SKM-1 treated with dmso at 0.1 percent for 144 hours (cell line): ENCODE measurements around the gene GNG7.

Source experiments
- DNase-seq: peaks from one replicate; lab custom pipeline; 2025; ENCODE audit not compliant: unreplicated experiment; lab: John Stamatoyannopoulos, UW

The GNG7 gene

DNA sequence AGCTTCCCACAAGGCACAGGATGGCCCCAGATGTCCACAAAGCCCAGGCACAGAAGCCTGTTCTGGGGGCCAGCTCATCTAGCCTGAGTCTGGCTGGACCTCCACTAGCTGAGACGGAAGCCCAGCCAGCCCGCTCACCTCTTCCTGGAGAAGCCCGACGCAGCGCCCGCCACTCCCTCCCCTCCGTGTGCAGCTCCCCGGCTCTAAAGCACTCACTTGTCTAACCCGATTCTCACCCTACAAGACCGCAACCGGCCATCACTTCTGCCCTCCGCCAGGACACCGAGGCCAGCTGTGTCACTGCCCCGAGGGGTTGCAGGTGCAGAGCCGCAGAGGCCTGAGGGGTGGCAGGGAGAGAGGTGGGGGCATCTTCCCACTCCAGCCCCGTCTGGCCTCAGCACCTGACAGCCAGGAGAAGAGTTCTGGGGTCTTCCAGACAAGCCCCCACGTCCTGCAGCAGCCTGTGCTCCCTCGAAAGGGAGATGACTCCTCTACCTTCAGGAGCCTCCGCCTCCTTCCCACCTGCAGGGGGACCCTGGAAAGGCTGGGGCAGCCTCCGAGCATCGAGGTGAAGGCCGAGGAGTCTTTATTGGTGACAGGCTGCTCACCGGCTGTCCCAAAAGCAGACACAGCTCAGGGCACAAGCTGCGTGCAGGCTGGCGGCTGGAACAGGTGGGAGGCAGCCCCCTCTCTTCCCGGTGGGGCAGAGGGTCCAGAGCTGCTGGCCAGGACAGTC is 24.6 kb upstream of the GNG7 start:
- DNase-seq: no peak

DNA sequence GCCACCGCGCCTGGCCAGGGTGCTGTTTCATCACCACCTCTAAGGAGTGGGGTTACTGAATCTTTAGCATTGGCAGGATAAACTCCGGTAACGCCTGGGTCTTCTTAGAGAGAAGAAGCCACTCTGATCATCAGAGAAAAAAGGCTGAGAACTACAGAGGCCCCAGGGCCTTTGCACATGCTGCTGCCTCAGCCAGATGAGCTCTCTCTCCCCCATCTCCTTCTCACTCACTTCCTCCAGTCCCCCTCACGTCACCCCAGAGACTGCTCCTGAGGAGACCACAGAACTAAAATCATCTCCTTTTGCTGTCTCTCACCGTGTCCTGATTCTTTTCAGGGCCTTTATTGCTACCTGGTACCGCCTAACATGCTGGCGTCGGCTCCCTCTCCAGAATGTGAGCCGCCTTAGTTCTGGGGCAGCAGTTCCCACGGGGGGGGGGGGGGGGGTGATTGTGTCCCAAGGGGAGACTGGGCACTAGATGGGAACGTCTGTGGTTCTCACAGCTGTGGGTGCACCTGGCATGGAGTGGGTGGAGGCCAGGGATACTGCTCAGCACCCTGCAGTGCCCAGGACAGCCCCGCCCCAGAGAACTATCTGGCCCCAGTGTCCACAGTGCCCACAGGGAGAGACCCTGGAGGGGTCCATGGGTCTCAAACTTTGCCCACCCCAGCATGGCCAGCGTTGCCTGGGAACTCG is 23.8 kb upstream of the GNG7 start:
- DNase-seq: no peak

DNA sequence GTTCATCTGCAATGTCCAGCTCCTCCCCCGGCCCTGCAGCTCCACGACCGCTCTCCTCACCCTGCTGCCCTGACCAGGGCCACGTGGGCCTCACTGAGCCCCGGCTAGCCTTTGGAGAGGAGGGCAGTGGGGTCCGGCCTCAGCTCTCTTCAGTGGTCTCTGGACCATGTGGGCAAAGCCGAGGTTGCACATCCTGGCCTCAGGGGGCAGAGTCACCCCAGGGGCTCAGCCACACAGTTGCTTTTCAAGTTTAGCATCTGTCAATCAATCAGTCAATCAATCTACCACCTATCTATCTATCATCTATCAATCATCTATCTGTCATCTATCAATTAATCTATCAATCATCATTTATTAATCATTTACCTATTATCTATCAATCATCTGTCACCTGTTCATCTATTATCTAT is 21.7 kb upstream of the GNG7 start:
- DNase-seq: no peak

DNA sequence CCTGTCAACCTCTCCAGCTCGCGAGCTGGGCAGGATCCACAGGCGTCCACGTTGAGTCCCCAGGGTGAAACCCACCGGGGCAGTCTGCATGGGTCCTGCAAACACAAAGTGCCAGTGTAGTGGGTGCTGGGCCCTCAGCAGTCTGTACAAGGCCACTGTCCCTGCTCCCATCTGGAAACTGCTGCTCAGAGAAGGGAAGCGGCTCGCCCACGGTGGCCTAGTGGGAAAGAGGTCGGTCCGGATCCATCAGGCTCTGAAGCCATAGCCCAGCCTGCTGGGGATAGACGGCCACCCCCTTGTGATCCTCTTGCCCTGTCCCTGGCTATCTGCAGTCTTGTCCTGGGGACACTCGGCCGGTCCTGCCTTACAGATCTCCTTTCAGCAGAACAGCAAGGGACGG is 21.3 kb upstream of the GNG7 start:
- no peak for DNase-seq

DNA sequence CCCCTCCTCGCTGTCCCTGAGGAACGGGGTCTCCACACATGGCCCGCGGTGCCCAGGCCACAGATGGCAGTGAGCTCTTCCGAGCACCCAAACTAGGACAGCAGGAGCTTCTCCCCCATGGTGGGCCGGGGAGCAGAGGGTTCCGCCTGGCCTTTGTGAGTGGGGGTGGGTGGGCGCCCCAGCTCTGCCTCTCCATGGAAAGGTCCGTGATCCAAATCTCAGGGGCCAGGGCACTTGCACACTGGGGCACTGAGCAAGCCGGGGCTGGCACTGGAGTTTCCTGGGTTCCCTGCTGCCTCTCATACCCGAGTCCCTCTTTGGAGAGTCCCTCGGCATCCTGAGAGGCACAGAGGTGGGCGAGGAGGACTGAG is 20.8 kb upstream of the GNG7 start:
- DNase-seq: no peak

DNA sequence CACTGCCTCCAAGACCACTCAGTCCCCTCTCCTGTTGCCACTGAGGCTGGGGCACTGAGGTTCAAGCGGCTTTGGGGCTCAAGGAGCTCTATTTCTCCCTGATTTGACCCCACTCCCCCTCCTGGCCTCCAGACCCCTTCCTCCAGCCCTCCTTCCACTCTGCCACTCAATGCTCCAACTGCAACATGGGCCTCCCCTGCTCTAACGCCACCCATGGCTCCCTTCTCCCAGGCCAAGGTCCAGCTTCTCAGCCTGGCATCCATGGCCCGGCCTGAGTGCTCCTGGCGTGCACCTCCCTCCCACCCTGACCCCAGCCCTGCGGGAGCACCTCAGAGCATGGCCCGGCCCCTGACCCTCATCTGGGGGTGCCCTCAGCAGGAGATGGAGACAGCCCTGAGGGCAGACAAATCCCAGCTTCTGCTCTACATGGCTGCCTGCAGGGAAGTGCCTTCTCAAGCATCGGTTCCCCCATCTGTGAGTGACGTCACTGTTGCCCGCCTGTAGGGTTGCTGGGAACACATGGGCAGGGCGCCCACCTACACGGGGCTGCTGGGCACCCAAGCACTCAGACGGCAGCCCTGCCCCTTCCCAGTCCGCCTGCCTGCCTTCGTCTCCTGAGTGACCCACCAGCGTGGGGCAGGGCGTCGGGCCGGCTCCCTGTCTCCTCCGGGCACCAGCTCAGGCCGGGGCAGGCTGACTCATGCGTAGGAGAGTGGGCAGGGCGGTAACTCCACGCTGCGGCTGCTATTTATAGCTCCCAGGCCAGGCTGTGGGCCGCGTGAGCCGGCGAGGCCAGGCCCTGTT is 20.2 kb upstream of the GNG7 start:
- DNase-seq: peak; percentile 19

DNA sequence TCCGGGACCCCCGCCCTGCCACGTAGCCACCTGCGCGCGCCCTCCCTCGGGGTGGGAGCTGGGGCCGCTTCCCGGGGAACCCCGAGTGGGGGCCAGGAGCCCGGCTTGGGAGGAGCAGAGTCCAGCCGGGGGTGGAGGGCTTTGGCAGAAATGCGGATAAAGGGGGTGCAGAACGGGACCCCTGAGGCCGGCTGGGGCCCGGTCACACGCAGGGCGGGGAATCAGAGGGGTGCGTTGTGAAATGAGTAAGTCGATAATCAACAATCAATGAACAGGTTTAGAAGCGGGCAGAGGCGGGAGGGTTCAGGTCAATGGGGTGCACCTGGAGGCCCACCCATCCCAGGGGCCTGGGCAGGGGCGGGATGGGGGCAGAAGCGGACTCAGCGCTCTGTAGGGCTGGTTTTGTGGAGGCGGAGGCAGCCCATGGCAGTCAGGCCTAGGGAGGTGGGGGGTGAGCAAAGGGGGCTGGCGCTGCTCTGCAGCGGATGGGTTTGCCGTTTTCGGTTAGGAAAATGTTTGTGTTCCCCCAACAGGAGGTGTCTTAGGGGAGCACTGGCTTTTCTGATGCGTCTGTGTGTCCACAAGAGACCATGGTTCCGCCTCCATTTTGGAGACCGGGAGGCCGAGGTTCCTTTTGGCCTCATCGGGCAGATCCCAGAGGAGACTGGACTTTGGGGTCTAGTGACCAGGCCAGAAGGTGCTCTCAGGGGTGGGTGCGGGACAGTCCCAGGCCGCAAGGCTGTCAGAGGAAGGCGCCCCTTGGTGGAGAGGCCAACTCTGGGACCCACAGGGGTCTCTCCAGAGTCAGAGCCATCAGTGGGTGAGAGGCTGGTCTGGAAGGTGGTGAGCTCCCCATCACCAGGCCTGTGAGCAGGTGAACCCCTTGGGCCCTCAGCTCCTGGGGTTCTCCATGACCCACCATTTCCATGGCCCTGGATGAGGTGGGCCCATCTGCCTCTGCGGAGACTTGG is 19.4 kb upstream of the GNG7 start:
- DNase-seq: no peak

DNA sequence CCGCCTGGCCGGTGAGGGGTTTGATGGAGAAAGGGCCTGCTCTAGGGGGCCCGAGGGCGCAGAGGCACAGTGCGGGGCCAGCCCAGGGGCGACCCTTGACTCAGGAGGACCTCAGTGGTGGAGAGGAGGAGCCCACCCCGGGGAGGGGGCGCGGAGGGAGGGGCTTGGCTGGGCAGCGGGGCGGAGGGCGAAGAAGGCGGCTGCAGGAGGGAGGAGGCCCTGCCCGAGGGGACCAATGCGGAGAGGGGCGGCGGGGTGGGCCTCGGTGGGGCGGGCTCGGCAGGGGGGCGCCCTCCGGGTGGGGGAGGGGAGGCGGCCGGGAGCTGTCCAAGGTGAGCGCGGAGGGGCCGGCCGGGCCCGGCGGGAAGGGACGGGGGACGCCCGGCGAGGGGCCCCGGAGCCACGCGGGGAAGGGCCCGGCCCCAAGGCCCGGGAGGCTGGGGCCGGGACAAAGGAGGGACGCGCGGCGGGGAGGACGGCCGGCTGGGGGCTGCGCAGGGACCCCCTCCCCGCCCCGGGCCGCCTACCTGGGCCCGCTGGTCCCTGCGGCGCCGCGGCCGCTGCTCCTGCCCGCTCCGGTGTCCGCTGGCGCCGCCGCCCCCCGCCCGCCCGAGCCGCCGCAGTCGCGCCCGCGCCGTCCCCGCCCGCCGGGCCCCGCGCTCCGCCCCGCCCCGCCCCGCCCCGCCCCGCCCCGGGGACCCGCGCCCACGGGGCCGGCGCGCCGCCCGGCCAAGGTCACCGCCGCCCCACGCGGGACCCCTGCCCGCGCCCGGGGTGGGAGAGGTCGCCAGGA is 18.5 kb upstream of the GNG7 start, which contains the start of gene DIRAS1:
DIRAS1 (minus strand) TSS at position 596 of the 793 bp plus-strand sequence. CDS start 3,566 bp downstream, outside the sequence.
- DNase-seq: no peak

DNA sequence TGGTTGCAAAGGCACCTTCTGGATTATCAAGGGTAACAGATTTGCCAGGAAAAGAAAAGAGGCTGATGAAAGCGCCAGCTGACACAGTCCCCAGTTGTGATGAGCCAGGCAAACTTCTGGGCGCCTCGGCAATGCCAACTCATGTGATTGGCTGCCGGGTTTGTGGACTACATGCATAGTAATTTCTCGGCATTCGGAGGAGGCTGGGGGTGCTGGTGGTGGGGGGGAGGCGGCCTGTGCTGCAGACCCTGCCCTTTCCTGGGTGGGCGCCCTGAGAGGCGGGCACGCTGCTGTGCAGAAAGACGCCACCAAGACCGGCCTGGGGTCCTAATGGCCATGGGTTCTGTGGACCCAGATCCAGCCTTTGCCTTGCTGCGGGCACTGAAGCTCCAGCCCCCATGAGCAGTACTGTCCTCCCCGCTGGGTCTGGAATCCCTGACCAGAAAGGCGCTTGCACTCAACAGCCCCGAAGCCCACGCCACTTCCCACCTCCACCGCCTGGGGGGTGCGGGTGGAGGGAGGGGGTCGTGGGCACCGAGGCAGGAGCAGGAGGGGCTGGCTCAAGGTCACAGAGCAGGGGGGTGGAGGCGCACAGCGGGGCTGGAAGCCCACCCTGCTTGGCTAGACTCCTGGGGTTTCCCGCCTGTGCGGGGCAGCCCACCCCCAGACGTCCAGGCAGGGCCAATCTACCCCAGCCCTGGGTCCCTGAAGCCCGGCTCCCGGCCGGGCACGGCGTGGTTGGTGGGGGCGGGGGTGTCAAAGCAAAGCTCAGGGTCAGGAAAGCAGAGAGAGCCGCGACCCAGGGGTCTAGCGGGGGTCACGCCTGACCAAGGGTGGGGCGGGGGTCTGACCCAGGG is 17.7 kb upstream of the GNG7 start:
- DNase-seq: no peak

DNA sequence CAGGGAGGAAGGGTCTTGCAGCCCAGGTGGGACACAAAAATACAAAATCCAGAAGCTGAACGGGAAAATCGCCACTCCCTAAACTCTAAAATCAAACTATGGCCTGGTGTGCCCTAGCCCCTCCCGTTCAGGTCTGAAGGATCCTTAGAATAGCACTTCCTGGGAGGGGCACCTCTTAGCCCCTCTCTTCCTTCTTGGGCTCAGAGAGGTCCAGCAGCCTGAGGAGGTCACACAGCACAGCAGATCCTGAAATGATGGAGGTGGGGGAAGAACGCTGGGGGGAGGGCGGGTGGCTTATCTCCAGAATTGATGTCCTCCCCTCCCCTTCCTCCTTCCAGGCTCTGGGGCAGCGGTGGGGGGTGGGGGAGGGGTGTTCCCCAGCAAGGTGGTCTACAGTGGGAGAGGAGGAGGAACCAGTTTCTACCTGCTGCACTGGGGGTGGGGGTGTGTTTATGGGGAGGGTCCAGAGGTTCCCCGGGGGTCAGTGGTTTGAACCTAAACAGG is 16.8 kb upstream of the GNG7 start:
- no peak for DNase-seq

DNA sequence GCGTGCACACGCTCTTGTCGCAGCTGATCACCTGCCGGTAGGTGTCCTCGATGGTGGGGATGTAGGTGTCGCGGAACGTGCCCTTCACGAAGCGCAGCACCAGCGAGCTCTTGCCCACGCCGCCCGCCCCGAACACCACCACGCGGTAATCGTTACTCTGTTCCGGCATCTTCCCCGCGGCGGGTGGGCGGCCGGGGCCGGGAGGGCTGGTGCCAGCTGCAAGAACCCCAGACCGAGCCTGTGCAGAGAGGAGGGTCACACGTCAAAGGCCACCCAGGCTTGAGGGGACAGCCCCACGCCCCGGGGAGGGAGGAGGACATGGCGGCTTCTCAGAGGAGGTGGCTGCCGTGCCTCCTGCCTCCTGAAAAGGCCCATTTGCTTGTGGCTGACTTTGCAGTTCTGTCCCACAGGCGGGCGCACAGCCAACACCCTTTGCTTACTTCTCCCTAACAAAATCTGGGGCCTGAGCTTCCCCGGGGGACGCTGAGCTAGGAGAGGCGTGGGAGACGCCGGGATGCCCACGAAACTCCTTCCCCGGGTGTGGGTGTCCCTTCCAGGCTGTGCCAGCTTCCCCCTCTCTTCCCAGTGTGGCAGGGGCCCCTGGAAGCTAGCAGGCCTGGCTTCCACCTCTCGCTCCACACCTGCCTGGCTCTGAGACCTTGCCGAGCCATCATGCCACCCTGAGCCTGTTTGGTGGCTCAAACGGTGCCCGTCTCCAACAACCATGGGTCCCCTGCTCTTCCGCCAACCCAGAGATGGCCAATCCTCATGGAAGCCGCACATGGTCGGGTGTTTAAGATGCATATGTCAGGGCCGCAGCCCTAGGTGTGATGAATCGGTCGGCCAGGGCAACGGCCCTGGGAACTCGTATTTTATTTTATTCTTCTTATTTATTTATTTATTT is 15.4 kb upstream of the GNG7 start:
- no peak for DNase-seq

DNA sequence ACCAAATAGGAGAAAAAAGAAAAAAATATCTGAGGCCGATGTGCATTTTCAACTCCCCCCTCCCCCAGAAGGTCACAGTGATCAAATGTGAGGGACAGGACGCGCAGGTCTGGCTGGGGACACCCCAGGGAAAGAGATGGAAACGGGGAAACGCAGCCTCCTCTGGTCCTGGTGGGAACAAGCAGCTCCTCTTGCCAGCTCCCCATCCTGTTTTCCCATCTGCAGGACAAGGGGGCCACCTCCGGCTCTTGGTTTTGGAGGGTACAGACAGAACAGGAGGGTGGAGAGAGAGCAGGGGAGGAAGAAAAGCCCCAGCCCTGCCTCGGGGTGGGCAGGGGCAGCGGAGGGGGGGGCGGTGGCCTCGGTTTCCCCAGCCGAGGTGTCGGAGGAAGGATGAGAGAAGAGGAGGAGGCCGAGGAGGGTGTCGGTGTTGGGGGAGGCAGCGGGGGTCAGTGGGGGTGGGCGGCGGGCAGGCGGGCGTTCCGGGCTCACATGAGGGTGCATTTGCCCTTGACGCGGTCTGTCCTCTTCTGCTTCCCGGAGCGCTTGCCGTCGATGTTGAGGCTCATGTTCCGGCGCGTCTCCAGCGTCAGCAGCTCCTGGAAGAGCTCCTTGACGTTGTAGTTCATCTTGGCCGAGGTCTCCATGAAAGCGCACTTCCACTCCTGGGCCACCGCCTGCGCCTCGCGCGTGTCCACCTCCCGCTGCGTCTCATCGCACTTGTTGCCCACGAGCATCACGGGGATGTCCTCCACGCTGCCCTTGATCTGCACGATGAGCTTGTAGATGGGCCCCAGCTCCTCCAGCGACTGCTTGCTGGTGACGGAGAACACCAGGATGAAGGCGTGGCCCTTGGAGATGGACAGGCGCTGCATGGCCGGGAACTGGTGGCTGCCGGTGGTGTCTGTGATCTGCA is 14.5 kb upstream of the GNG7 start:
- no peak for DNase-seq

DNA sequence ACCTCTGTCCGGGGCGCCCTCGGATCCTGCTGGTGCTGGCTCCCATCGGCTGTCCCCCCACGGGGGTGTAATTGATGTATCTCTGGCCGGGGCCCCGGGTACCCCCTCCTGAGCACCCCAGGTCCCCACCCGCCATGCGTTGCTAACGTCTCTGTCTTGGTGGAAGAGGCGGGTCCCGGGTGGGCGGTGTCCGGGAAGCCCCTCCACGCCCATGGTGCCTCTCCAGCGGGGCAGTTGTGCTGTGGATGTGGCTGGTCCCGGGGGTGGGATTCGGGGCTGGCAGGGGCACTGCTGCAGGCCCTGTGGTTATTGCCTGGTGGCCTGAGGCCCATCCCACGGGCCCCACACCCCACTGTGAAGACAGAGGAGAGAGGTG is 13.8 kb upstream of the GNG7 start:
- no peak for DNase-seq

DNA sequence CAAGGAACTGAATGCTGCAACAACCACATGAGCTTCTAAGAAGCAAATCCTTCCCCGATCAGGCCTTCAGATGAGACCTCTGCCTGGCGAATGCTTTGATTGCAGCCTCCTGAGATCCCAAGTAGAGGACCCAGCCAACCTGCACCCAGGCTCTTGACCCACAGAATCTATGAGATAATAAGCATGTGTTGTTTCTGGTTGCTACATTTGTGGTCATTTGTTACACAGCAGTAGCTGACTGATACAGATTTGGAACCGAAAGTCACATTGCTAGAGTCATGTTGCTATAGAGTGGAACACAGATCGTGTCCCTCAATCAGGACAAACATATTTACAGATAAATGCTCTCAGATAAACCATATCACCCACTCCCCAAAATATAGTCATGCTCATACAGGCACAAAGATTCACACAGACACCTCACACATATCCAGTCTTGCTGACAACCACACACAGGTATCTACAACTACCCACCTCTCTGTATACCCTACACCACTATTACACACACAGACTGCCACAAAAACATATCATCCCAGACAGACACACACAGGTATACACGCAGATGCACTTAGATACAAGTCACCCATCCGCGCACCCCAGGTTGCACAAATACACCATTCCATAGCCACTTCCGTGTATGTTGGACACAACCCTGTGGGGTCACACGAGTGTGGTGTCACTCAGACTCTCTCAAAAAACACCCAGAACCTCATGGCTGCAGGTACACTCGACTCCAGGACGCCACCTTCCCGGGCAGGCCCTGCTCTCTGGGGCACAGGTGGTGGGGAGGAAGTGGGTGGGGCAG is 13.2 kb upstream of the GNG7 start:
- no peak for DNase-seq

DNA sequence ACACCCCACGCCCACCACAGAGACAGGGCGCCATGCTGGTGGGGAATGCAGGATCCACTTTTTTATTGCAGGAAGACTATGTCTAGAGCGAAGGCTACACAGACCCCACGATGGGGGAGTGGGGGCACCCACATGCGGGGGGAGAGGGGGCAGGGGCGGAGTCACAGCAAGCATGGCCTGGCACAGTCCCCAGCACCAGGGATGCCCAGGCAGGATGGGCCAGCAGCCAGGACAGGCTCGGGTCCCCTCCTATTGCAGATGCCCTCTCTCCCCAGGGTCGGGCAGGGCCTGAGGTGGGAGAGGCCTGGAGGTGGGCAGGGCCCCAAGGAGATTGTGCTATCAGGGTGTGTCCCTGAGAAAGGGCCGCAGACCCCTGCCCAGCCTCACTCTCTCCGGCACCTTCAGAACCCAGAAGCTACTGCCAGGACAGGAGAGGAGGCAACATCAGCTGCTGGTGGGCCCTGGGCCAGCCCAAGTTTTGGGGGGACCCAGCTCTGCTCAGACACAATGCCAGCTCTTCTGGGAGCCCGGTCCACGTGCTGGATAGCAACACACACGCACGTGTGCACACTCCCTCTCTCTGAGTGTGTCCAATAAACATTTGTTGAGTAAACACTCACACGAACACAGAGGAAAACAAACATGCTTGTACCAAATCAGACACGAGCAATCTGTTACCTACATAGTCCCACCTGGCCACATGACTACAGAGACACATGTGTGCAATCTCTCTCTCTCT is 12.2 kb upstream of the GNG7 start:
- no peak for DNase-seq
